Measurements from ENCODE around the gene GARIN1A.
"Not testable (repeated sequence)": the region's sequence is repeated elsewhere in the genome, so short reads cannot be mapped to it uniquely, and the experiment has no call there.

DNA sequence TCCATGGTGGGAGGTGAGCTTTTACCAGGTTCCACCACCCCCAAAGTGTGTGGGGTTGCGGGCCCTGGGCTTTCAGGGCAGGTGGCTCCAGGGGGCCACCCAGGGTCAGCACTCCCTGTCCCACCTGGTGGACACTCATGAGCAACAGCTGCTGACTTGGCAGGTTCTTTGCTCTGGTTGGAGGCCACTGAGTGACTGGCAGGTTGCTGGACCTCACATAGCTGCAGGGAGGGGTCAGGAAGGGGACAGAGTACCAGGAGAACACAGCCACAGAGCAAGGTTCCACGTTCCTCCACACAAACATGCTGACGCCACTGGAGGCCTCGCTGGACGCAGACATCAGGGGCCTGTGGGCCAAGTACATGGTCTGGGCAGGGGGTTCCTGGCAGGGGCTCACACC is 13.7 kb upstream of the GARIN1A start:
- TF ChIP-seq POLR2A, POLR2AphosphoS5 (IDR thresholded peaks at IDR 0.05; ENCODE audit: low read depth, low read length): not testable (repeated sequence)
